Measurements from ENCODE around the gene ERCC5.

Gene ERCC5

DNA sequence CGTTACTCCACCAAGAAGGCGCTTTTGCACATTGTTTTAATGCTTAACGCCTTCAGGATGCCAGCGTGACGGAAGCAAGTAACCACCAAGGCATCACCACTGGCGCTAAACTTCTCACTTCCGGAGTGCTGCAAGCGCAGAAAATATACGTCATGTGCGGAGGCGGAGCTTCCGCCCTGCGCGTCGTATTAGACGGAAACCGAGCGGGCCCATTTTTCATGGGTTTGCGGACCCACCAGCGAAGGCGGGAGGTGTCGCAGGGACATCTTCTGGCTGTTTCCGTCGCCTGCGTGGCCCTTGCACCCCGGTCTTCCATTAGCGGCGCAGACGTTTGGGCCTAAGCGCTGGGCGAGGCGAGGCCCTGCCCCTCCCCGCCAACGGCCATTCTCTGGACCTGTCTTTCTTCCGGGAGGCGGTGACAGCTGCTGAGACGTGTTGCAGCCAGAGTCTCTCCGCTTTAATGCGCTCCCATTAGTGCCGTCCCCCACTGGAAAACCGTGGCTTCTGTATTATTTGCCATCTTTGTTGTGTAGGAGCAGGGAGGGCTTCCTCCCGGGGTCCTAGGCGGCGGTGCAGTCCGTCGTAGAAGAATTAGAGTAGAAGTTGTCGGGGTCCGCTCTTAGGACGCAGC lies at the start of gene ERCC5:
Gene ERCC5, plus strand, starts transcription at position 403 of the 631 bp plus-strand sequence. CDS start 235 bp downstream, outside the sequence.
- peak; percentile 95 for DNase-seq

DNA sequence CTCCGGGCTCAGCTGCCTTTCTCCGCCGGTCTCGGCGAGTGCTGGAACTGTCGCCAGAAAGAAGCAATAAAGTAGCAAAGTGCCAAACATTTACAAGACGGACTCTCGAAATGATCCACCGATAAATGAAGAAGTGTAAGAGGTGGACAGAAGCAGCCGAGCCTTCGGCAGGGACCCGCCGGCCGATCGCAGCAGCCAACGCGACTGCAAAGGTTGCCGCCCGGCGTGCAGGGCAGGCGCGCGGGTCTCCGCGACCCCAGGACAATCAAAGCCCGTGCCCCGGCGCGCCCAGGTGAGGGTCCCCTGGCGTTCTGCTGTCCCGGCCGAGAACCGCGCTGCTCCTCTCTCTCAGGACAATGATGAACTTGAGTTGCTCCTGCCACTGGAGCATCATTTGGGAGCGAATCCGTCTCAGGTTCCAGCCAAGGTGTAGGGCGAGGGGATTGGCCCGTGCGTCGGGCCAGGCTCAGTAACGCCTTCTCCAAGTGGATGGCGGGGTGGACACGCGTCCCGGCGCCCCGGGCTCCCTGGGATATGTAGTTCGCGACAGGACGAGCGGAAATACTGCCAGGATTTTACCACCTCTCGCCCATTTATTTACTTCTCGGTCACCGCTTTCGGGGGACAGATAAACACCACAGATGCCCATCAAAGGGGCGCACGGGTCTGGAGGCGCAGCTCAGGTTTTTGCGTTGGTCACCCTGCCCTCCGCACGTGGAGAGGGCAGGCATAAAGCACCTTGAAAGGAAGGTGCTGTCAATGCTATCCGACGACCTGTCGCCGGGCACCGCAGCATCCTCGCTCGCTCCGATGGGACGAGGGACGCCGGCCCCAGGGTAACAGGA lies 47.0 kb upstream of the ERCC5 start, which contains the start of the genes BIVM and POGLUT2:
Gene BIVM, plus strand, starts transcription at position 539 of the 845 bp plus-strand sequence. CDS start 8,149 bp downstream, outside the sequence.
Gene POGLUT2, minus strand, starts transcription at position 396 of the 845 bp plus-strand sequence. Its CDS starts 306 bp downstream, at position 90.
- DNase-seq: peak; percentile 93

DNA sequence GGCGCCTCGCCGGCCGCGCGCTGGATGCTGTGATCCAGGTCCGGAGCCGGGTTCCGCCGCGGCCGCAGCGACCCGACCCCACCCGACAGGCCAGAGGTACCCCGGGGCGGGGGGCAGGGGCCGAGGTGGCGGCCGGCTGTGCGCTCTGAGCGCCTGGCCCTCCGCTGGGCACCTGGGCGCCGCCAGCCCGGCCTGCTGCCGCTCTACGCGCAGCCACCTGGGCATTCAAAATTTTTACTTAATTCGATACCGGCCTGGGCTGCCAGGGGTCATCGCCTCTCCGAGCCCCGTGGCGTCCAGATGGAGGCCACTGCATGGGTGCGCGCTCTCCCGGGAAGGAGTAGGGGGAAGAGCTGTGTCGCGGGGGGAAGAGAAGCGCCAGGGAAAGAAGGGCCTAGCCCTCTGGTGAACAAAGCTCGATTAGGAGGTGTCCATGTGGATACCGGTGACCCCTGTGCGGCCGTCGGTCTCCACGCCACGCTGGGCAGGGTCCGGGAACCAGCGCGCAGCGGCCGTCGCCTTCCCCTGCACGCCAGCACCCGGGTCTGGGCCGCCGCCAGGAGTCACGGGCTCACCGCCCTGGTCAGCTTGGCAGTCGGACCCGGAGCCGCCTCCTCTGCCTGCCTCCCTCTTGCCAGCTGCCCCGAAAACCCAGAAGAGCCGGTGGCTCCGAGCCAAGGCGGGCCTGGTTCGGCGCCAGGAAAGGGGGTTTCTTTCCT lies 46.2 kb upstream of the ERCC5 start:
- peak; percentile 36 for DNase-seq

DNA sequence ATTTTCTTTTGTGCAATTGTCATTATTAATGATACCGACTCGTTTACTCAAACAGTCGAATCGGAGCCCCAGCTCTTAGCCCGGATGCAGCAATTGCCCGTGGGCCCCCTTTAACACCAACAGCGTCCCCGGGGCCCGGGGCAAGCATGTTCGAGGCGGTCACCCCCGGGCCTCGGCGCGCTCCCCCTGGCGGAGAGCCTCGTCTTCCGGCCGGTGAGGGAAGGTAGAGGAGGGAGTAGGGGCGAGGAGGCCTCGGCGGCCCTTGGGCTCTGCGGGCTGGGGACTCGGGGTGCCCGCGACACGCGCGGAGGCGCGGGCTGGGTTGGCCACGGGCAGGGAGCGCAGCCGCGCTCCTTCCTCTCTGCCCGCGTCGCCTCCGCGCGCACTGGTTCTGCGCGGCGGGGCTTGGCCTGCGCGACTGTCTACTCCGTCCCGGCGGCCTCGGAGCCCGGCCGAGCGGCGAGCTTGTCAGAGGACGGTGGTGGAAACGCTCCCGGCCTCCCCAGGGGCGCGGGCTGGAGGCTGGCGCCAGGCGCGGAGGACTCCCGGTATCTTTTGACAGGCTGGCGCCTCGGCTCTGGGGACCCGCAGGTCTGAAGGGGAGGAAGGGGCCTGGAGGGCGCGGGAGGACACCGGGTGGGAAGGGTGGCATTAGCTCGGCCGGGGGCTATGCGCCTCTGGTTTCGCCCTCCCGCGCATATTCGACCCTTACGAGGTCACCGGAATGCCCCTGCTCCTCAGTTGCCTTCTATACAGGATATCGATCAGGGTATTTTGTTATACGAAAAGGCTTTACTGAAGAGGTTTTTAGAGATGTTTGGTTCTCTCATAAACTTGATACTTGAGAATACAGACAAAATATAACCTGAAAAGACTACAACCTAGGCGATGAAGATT lies 45.4 kb upstream of the ERCC5 start:
- DNase-seq: peak; percentile 75

DNA sequence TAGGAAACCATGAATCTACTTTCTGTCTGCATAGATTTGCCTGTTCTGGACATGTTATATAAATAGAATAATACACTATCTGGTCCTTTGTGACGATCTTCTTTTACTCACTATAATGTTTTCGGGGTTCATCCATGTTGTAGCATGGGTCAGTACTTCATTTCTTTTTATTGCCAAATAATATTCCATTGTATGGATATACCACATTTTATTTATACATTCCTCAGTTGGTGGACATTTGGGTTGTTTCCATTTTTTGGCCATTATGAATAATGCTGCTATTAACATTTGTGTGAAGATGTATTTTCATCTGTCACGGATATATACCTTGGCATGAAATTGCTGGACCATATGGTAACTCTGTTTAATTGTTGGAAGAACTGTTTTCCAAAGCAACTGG lies 40.2 kb upstream of the ERCC5 start:
- no peak for DNase-seq

DNA sequence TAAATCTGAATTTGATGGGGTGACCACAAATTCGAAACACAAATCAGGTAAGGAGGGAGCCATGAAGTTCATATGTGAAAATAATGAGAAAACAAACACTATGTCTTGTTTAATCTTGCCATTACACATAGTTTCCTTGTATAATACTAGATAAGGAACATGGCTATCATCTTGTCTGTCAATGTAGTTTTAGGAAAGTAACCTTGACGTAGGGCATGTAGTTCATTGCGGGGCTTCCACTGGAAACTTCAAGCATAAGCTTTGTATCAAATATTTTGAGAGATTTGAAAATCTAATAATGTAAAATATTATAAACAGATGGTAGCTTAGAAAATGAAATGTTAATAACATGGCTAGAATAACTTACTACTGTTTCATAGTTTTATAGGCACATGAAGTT lies 38.1 kb upstream of the ERCC5 start:
- no peak for DNase-seq

DNA sequence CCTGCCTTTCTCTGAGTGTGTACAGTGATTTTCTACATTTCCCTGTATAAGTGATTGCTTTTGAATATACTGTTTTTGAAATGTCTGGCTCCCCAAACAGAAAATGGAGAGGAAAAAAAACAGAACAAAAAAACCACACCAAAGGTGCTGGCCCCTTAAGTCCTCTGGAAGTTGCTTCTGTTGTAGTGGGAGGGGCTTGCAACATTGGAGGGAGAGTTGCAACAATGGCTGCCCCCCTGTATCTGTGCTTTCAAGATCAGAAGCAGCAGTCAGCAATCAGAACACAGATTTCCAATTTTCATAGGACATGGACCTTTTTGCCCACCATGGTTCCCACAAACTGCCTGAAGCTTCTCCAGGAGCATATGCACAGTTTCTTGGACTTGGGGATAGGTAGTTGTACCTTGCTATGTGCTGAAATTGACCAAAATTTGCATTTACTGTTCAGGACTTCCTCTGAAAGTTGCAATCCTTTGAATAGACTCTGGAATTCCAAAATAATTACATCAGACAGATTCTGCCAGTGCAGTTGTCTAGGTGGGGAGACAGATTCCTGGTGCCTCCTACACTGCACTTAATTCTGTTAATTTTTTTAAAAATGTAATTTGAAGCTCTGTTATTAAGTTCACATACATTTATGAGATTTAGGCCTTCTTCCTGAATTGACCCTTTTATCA lies 33.1 kb upstream of the ERCC5 start:
- no peak for DNase-seq

DNA sequence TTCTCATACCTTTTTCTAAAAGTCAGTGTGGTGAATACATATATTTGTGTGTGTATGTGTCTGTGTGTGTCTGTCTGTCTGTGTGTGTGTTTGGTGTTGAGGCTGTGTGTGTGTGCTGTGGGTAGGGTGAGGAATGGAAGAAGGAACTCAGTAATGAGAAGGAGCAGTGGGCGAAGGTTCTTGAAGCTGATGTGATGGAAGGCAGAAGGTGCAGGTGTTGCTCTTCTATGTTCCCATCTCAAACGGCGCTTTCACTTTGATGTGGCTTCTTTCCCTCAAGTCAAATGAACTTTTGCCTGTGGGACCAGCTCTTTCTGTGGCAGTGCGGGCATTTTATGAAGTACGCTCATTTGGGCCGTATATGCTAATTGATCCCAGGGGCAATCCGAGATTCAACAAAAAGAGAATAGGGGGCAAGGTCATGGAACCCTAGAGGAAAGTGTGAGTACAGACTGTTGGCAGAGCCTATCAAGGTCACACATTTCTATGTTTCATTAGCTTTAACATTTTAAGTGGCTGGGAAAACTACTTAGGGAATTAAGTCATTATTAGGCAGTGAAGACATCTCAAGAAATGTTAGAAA lies 31.7 kb upstream of the ERCC5 start:
- DNase-seq: no peak

DNA sequence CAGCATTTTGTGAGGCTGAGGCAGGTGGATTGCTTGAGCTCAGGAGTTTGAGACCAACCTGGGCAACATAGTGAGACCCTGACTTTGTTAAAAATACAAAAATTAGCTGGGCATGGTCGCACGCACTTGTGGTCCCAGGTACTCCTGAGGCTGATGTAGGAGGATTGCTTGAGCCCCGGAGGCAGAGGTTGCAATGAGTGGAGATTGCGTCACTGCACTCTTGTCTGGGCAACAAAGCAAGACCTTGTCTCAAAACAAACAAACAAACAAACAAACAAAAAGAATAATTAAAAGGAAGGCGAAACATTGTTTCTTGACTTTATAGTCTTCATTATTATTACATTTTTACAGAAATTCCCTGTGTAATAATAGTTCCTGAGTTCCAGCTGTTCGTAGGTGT lies 31.0 kb upstream of the ERCC5 start:
- DNase-seq: no peak

DNA sequence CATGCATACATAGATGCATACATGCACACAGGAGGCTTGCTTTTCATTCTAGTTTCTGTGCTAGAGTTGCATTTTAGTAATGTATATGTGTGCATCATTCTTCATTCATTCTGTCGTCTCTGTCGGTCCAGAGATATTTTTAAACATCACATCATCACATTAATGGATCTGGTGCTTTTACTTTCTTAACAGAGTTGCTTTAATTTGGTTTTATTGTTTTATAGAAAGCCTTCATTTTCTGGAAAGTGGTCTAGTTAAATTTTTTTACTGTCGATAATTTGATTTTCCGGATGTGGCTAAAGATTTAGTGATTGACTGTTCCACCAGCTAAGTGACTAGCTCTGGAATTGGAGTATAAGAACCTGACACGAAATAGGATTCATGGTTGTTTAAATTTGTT lies 30.0 kb upstream of the ERCC5 start:
- no peak for DNase-seq

DNA sequence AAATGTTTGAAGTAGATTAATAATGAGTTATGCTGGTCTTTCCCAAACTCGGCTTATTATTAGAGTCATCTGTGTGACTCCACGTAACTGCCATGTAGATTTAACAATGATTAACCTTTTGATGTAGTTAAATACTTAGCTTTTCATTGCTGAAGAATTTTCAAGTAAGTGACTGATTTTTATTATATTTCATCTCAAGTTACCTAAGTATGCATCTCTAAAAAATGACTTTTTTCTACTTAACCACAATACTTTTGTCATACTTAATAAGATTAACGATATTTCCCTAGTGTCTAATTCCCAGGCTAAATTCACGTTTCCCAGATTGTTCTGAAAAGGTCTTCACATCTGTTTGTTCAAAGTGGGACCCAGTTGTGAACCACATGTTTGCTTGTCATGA lies 29.1 kb upstream of the ERCC5 start:
- no peak for DNase-seq

DNA sequence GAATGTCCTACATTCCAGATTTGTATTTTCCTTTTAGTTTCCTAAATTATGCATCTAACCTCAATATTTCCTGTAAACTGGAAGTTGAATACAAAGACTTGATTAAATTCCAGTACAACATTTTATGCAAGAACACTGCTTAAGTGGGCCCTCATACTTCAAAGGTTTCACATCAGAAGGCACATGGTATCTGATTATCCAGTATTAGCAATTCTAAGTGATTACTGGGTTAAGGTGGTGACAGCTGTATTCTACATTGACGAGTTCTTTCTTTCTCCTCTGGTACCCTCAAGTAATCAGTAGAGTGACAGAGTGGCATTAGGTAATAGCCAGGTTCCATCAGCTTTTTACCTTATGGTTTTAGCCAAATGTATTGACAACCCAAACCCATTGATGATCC lies 28.6 kb upstream of the ERCC5 start:
- no peak for DNase-seq

DNA sequence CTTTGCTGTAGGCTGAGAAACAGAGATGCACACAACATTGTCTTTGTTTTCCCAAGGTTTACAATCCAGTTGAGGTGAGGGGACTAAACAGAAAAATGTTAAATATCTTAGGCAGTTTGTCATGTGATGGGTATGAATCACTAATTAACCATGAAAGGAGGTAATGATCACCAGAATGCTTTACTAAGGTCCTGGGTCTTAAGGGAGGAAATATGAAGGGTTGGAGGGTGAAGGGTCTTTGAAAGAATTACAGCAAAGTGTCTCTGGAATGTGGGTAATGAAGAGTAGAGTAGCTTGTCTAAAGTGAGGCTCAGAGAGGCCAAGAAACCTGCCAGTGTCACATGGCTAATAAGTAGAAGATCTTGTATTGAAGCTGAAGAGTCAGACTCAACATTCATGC lies 27.9 kb upstream of the ERCC5 start:
- no peak for DNase-seq

DNA sequence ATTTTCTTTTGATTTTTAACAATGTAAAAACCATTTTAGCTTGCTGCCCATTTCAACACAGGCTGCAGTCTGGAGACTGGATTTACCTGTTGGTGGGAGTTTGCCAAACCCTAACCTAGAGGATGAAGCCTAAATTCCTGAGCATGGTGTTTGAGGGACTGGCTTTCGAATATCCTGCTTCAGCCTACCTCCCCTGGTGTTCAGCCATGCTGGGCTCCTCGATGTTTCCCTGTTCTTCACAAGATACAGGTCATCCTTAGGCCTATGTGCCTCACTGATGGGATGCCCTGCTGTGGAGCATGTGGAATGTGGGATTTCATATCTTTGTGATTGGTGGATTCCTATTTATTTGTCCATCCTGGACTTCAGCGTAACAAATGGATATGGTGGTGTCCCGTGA lies 20.4 kb upstream of the ERCC5 start:
- no peak for DNase-seq

DNA sequence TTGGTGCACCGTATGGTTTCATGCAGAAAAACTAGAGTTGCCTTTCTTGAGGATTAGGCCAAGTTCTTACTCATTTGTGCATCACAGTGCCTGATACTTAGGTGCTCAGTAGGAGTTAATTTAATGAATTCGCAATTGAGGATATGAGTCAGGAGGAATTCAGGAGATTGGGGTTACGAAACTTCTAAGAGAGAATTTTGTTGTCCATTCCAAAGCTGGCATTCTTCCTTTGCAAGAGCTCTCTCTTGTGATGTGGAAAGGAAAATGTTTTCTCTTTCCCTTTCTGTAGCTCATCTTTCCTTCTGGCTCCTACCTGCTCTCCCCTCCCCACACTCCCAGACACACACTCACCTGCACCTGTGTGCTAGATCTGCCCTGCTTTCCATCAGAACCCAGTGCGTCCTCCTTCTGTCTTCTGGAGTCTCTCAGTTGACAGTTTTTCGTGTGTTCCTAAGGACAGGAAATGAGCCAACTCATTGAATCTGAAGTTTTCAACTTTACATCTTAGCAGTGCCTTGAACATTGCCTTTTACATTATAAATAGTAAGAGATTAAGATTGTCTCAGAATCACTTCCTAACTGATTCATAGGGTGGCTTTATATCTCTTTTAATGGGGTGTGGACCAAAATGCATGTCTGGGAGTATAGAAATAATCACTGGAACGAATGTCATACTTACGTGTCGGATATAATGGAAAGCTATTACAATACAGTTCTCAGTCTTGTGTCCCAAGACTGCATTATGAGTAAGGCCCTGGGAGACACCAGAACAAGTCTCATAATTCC lies 19.7 kb upstream of the ERCC5 start:
- peak; percentile 96 for DNase-seq

DNA sequence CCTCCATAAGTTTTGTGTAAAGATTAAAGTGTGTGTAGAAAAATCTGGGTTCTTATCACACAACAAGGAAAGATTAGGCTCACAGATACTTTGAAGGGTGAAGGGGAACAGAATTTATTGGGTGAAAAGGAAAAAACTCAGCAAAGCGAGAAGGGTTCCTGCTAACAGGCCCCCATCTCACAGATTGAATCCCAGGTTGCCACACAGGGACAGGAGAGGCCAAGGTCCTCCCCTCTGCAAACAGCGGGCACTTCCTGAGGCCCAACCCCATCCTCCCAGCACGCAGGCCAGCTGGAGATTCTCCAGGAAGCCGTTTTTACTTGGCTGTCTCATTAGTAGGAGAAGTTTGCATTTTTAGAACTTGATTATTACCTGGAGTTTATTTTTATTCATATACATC lies 15.2 kb upstream of the ERCC5 start:
- no peak for DNase-seq

DNA sequence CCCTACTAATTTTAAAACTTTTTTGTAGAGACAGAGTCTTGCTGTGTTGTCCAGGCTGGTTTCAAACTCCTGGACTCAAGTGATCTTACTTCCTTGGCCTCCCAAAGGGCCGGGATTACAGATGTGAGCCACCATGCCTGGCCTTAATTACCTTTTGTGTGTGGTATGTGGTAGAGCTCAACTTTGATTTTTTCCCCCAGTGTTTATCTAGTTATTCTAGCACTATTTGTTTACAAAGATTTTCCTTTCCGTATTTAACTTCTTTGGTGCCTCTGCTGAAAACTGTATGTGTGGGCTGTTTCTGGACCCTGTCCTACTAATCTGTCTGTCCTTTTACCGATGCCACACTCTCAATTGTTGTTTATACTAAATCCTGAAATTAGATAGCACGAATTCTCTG lies 9.4 kb upstream of the ERCC5 start:
- no peak for DNase-seq

DNA sequence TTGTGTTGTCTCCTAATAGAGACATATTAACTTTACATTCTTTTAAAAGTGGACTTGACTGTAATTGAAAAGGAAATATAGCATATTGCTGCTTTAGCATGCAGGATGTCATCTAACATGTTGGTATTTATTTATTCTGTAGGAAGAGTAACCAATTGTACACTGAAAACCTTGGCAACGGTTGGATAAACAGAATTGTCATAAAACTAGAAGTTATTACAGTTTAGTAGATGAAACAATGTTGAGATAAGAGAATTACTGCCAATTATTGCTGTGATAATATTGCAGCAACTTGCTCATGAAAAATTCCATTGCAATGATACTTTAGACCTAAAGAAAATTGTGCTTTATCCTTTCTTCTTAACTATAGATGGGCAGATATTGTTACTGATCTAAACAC lies 7.6 kb upstream of the ERCC5 start:
- DNase-seq: no peak

DNA sequence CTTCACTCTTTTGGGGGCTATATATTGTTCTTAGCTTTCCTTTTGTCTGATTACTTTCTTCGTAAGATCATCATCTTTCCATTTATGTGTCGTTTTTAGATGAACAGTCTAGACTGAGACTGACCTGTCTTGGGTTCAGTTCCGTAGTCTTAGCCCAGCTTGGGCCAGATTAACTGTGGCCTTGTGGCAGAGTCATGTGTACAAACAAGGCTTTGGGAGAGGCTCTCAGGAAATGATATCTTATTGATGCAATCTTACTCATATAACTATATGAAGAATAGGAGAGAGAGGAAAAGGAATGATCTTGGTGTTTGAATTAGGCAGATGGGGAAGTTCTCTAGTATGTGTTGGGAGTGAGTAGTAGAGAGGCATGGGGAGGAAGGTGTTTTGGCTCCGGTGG lies 6.8 kb upstream of the ERCC5 start:
- peak; percentile 3 for DNase-seq

DNA sequence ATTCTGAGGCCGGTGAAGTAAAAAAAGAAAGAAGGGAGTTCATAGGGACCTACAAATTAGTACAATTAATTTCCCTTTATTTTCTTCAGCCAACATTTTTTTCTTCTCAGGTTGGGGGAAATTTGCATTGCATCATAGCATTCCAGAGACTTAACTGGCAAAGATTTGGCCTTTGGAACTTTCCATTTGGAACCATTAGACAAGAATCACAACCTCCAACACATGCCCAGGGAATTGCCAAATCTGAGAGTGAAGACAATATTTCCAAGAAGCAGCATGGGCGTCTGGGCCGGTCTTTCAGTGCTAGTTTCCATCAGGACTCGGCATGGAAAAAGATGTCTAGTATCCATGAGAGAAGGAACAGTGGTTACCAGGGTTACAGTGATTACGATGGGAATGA lies 6.4 kb upstream of the ERCC5 start:
- DNase-seq: peak; percentile 13

DNA sequence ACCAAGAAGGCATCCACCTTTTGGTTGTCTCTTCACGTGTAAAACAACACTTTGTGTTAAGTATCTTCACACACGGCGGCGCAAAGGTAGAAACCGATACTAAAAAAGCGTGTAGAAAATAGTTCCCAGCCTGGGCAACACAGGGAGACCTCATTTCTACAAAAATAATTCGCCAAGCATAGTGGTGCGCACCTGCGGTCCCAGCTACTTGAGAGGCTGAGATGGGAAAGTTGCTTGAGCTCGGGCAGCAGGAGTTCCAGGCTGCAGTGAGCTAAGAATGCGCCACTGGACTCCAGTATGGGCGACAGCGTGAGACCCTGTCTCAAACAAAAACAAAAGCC lies 573 bp upstream of the ERCC5 start:
- DNase-seq: no peak
